Neural cell (in vitro differentiated cells): ENCODE results near the gene TOLLIP. TPM values are rescaled to one million over a fixed set of nuclear protein-coding genes. Genes with fewer than 3 reads are reported as not detected.

Experiments used
- H2AFZ ChIP-seq: fragments of 200-600, 300-800 bp; sonication (generic), shearing (Covaris generic); 2 replicates; pipeline ENCODE4 v1.6.0; 2014; ENCODE audit warnings: low read depth, mild to moderate bottlenecking, antibody characterized with exemption, low read length, moderate library complexity
- H3F3A ChIP-seq: fragments of 200-600 bp; shearing (Covaris generic); 2 replicates; pipeline ENCODE4 v1.6.1; 2016; ENCODE audit warnings: mild to moderate bottlenecking, moderate library complexity, mixed read lengths, antibody characterized with exemption, low read length; ENCODE audit not compliant: insufficient read depth, poor library complexity, severe bottlenecking
- H3K27ac ChIP-seq: fragments of 200-600, 300-800 bp; sonication (generic), shearing (Covaris generic); 2 replicates; pipeline ENCODE4 v1.5.1; 2014; ENCODE audit warnings: mild to moderate bottlenecking, low read length, moderate library complexity
- H3K27me3 ChIP-seq: fragments of 300-800, 200-600 bp; sonication (generic), shearing (Covaris generic); 2 replicates; pipeline ENCODE4 v1.6.0; 2014; ENCODE audit warnings: mild to moderate bottlenecking, low read depth, low read length, moderate library complexity; ENCODE audit not compliant: insufficient read depth
- H3K36me3 ChIP-seq: fragments of 300-800, 200-600 bp; sonication (generic), shearing (Covaris generic); 2 replicates; pipeline ENCODE4 v1.5.1; 2014; ENCODE audit warnings: mild to moderate bottlenecking, antibody characterized with exemption, low read length, moderate library complexity; ENCODE audit not compliant: insufficient read depth
- H3K4me2 ChIP-seq: fragments of 300-800, 200-600 bp; sonication (generic), shearing (Covaris generic); 2 replicates; pipeline ENCODE4 v1.6.0; 2014; ENCODE audit warnings: mild to moderate bottlenecking, low read length
- H3K4me3 ChIP-seq: fragments of 300-800, 200-600 bp; sonication (generic), shearing (Covaris generic); 2 replicates; pipeline ENCODE4 v1.5.1; 2014; ENCODE audit warnings: mild to moderate bottlenecking, low read length, moderate library complexity
- H3K79me2 ChIP-seq: fragments of 200-600 bp; shearing (Covaris generic); replicated peaks from 2 replicates; pipeline ENCODE4 v1.6.0; 2014; ENCODE audit warnings: mild to moderate bottlenecking, low read length, moderate library complexity; ENCODE audit not compliant: insufficient read depth
- H3K9ac ChIP-seq: fragments of 300-800, 200-600 bp; sonication (generic), shearing (Covaris generic); 2 replicates; pipeline ENCODE4 v1.6.1; 2016; ENCODE audit warnings: mild to moderate bottlenecking, low read length, mixed read lengths
- H3K9me2 ChIP-seq: fragments of 200-600 bp; shearing (Covaris generic); 2 replicates; pipeline ENCODE4 v1.6.1; 2016; ENCODE audit warnings: mild to moderate bottlenecking, low read length, mixed read lengths; ENCODE audit not compliant: insufficient read depth
- H3K9me3 ChIP-seq: fragments of 200-600, 300-800 bp; sonication (generic), shearing (Covaris generic); 2 replicates; pipeline ENCODE4 v1.6.1; 2016; ENCODE audit warnings: mild to moderate bottlenecking, mixed run types, low read length, moderate library complexity, mixed read lengths
- H4K20me1 ChIP-seq: fragments of 200-600 bp; shearing (Covaris generic); 2 replicates; pipeline ENCODE4 v1.6.1; 2016; ENCODE audit warnings: mild to moderate bottlenecking, mixed run types; ENCODE audit not compliant: insufficient read depth
- EP300 ChIP-seq: fragments of 450-650 bp; conservative IDR thresholded peaks from 2 replicates; pipeline ENCODE4 v1.6.1; 2014; ENCODE audit warnings: antibody characterized with exemption, mild to moderate bottlenecking, moderate library complexity; ENCODE audit not compliant: poor library complexity, severe bottlenecking
- EZH2 ChIP-seq: fragments of 200-600, 300-800 bp; shearing (Covaris generic), sonication (generic); IDR thresholded peaks from 2 replicates; pipeline ENCODE4 v1.6.1; 2014; ENCODE audit warnings: antibody characterized with exemption, low read length, borderline replicate concordance, mild to moderate bottlenecking; ENCODE audit not compliant: insufficient read depth, poor library complexity, severe bottlenecking
- MXI1 ChIP-seq: fragments of 450-650 bp; conservative IDR thresholded peaks from 2 replicates; pipeline ENCODE4 v1.6.1; 2014; ENCODE audit warnings: antibody characterized with exemption, mild to moderate bottlenecking; ENCODE audit not compliant: poor library complexity, severe bottlenecking
- POLR2AphosphoS5 ChIP-seq: IDR thresholded peaks from 2 replicates; pipeline ENCODE4 v1.6.1; 2012
- RAD21 ChIP-seq: fragments of 450-650 bp; conservative IDR thresholded peaks from 2 replicates; pipeline ENCODE4 v1.6.1; 2014; ENCODE audit warnings: antibody characterized with exemption, mild to moderate bottlenecking, moderate library complexity
- REST ChIP-seq: IDR thresholded peaks from 2 replicates; pipeline ENCODE4 v1.6.1; 2012; ENCODE audit warnings: borderline replicate concordance
- SMC3 ChIP-seq: fragments of 450-650 bp; conservative IDR thresholded peaks from 2 replicates; pipeline ENCODE4 v1.6.1; 2014; ENCODE audit warnings: antibody characterized with exemption, mild to moderate bottlenecking, moderate library complexity; ENCODE audit not compliant: poor library complexity
- TAF1 ChIP-seq: IDR thresholded peaks from 2 replicates; pipeline ENCODE4 v1.6.1; 2012; ENCODE audit warnings: low read depth
- polyA plus RNA-seq: library from polyadenylated mRNA; depleted of rRNA; stranded (reverse); fragments of >200 nt; gene quantifications from 2 replicates; pipeline ENCODE4 v1.2.3, GENCODE V29; 2014
- TF ChIP-seq, protein P1 (sequence below): fragments of 450-650 bp; IDR thresholded peaks from 2 replicates; pipeline ENCODE4 v1.5.1; 2014; ENCODE audit warnings: antibody characterized with exemption, mild to moderate bottlenecking, moderate library complexity; ENCODE audit not compliant: poor library complexity, severe bottlenecking

TOLLIP gene
- polyA plus RNA-seq, 1 donor from 2014 or later: 24.1 TPM

- no peak overlapping the region for H2AFZ ChIP-seq
- no peak overlapping the region for H3K27ac ChIP-seq
- no peak overlapping the region for H3K4me2 ChIP-seq
- H4K20me1 ChIP-seq: no peaks in the 10 kb centered on the region
- TF ChIP-seq POLR2AphosphoS5 (no peak), SMC3 (no peak), EP300 (no peak), MXI1 (no peak), REST (no peak), TAF1 (no peak), RAD21 (no peak), EZH2 (no peak)
- TF ChIP-seq, protein P1, sequence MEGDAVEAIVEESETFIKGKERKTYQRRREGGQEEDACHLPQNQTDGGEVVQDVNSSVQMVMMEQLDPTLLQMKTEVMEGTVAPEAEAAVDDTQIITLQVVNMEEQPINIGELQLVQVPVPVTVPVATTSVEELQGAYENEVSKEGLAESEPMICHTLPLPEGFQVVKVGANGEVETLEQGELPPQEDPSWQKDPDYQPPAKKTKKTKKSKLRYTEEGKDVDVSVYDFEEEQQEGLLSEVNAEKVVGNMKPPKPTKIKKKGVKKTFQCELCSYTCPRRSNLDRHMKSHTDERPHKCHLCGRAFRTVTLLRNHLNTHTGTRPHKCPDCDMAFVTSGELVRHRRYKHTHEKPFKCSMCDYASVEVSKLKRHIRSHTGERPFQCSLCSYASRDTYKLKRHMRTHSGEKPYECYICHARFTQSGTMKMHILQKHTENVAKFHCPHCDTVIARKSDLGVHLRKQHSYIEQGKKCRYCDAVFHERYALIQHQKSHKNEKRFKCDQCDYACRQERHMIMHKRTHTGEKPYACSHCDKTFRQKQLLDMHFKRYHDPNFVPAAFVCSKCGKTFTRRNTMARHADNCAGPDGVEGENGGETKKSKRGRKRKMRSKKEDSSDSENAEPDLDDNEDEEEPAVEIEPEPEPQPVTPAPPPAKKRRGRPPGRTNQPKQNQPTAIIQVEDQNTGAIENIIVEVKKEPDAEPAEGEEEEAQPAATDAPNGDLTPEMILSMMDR: no peak
- no peaks in the 10 kb centered on the region for H3K9me3 ChIP-seq
- no peaks in the 10 kb centered on the region for H3K36me3 ChIP-seq
- no peaks in the 10 kb centered on the region for H3K79me2 ChIP-seq
- H3K4me3 ChIP-seq: no peak overlapping the region
- H3K27me3 ChIP-seq: no peaks in the 10 kb centered on the region
- H3K9ac ChIP-seq: no peak overlapping the region
- H3K9me2 ChIP-seq: no peaks in the 10 kb centered on the region
- no peaks in the 10 kb centered on the region for H3F3A ChIP-seq
Observed at GRCh38 chr11:1274501-1274900, 34.9 kb downstream of the TOLLIP start.

DNA sequence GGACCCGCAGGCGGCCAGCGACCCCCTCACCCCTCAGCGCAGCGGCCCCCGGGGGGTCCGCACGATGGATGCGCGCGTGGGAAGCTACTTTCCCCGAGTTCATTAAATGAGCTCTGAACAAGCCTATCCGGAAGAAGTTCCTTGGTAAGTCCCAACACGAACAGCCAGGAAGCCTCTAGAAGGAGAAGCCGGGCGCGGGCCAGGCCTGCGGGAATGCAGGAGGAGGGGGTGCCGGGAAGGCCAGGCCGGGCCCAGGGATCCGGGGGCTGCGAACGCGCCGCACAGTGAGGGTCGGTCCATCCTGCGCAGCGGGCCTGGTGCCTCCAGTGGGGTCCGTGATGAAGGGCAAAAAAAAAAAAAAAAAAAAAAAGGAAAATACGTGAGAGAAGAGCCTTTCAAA is 36.9 kb downstream of the TOLLIP start:
- no peaks in the 10 kb centered on the region for H4K20me1 ChIP-seq
- H3F3A ChIP-seq: no peaks in the 10 kb centered on the region
- no peaks in the 10 kb centered on the region for H3K9me3 ChIP-seq
- H3K36me3 ChIP-seq: no peaks in the 10 kb centered on the region
- H3K4me2 ChIP-seq: no peak overlapping the region
- TF ChIP-seq EP300: no peak
- TF ChIP-seq RAD21: no peak
- TF ChIP-seq, protein P1: no peak
- TF ChIP-seq MXI1: no peak
- H3K27me3 ChIP-seq: no peaks in the 10 kb centered on the region
- H3K79me2 ChIP-seq: no peaks in the 10 kb centered on the region
- no peak overlapping the region for H3K4me3 ChIP-seq
- H2AFZ ChIP-seq: no peak overlapping the region
- H3K27ac ChIP-seq: no peak overlapping the region
- no peak overlapping the region for H3K9ac ChIP-seq
- H3K9me2 ChIP-seq: no peaks in the 10 kb centered on the region
